ENCODE measurements around the gene RAB1A. TPM values are rescaled to one million over a fixed set of nuclear protein-coding genes. Genes with fewer than 3 reads are reported as not detected.

The RAB1A gene
- total and polyA plus RNA-seq, 2 of the 13 experiments (the other 11 are each of a cell fraction or from before 2014, with no cell fraction given), result 206 to 226 TPM

GRCh38 chr2:65040400-65041261 is 89.3 kb downstream of the RAB1A start (continued):
- TF ChIP-seq ELK4 (CRISPR knock-in tag; IDR thresholded peaks at IDR 0.05; ENCODE audit: borderline replicate concordance) (no peak), ZBTB7B (CRISPR knock-in tag; IDR thresholded peaks at IDR 0.05) (no peak), IKZF5 (CRISPR knock-in tag; IDR thresholded peaks at IDR 0.05) (peak; percentile 59; the same call in 1 of the 2 replicates), ZBTB10 (CRISPR knock-in tag; IDR thresholded peaks at IDR 0.05; ENCODE audit: borderline replicate concordance) (no peak), BORCS8-MEF2B (CRISPR knock-in tag; IDR thresholded peaks at IDR 0.05) (no peak), MIXL1 (CRISPR knock-in tag; IDR thresholded peaks at IDR 0.05) (peak; percentile 78), FOXK1 (CRISPR knock-in tag; IDR thresholded peaks at IDR 0.05; ENCODE audit: borderline replicate concordance, low read depth) (peak; percentile 56; the same call in 1 of the 2 replicates), SOX13 (IDR thresholded peaks at IDR 0.05) (no peak), SOX13 (CRISPR knock-in tag; conservative IDR thresholded peaks at IDR 0.05 in 1 of 2, IDR thresholded peaks at IDR 0.05 in 1 of 2) (peak in 1 of 2 experiments; percentile 29; a peak in 1 of 4 replicates), RBAK (CRISPR knock-in tag; IDR thresholded peaks at IDR 0.05) (no peak), ZBTB42 (CRISPR knock-in tag; IDR thresholded peaks at IDR 0.05) (no peak), ZKSCAN8 (CRISPR knock-in tag; IDR thresholded peaks at IDR 0.05; ENCODE audit: borderline replicate concordance) (peak; percentile 63; the same call in 1 of the 2 replicates), NFYC (CRISPR knock-in tag; IDR thresholded peaks at IDR 0.05) (0 out of 2 replicates have a peak, but pooled peaks have one; percentile 12), ZNF136 (CRISPR knock-in tag; IDR thresholded peaks at IDR 0.05; ENCODE audit: low read depth) (no peak), ATF2 (CRISPR knock-in tag; IDR thresholded peaks at IDR 0.05) (peak; percentile 68), ZBTB20 (CRISPR knock-in tag; IDR thresholded peaks at IDR 0.05; ENCODE audit: borderline replicate concordance, low read depth) (no peak), ZNF788 (CRISPR knock-in tag; IDR thresholded peaks at IDR 0.05; ENCODE audit: borderline replicate concordance) (peak; percentile 64; the same call in 1 of the 2 replicates), USF2 (IDR thresholded peaks at IDR 0.05; ENCODE audit: low read depth, low read length) (no peak), USF2 (CRISPR knock-in tag; IDR thresholded peaks at IDR 0.05; ENCODE audit: borderline replicate concordance) (0 out of 2 replicates have a peak, but pooled peaks have one; percentile 36)
